GM18861 (cell line): ENCODE results near the gene ATR.
A peak's percentile ranks its signal among the peaks of the same experiment; 100 is the strongest.
"Not testable (repeated sequence)": the region's sequence is repeated elsewhere in the genome, so short reads cannot be mapped to it uniquely, and the experiment has no call there.

Experiments
- ATAC-seq: cut with Tn5 transposase; IDR thresholded peaks from one replicate; pipeline ENCODE4 v1.9.1; 2021; ENCODE audit not compliant: unreplicated experiment

ATR gene

DNA sequence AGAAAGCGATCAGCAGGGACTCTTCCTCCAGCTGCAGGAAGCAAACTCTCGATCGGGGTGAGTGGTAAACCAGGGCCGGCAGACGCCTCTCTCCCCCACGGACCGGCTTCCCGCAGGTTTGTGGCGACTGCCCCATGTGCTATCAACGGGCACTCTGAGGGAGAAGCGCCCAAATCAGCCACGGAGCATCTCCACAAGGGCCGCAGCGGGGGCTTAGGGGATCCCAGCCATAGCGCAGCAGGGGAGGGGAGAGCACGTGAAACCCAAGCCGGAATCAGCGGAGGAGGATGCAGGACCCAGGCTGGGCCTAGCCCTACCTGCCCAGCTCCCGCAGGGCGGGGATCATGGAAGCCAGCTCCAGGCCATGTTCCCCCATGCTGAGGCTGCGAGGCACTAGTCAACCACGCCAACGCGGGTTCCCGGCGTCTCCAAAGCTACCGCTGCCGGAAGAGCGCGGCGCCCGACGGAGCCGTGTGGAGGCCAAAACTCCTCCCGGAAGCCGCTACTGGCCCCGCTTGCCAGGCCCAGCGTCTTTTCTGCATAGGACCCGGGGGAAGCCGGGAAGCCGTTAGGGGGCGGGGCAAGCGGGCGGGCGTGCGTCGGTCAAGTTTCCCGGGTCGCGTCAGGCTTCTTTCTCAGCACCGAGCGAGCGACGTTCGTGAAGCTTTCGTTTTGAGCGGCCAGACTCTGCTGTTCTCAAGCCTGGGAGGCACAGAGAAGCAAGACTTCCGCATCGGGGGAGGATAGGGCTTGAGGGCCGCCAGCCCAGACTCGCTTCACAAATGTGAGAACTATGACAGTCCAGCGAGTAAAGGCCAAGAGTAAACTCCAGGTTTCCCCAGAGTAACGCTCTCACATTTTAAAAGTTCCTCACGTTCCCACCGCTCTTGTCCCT lies at the start of gene ATR:
Gene ATR (minus strand): TSS at position 405 of the 895 bp plus-strand sequence. CDS start 29 bp downstream, at position 376.
- ATAC-seq, result peak; percentile 86

- ATAC-seq, result no peak
Observed at GRCh38 chr3:142626971-142627370, 48.4 kb upstream of the ATR start.

GRCh38 chr3:142625153-142625440 lies 46.6 kb upstream of the ATR start:
- no peak for ATAC-seq

GRCh38 chr3:142624341-142625152 lies 46.0 kb upstream of the ATR start:
- no peak for ATAC-seq

DNA sequence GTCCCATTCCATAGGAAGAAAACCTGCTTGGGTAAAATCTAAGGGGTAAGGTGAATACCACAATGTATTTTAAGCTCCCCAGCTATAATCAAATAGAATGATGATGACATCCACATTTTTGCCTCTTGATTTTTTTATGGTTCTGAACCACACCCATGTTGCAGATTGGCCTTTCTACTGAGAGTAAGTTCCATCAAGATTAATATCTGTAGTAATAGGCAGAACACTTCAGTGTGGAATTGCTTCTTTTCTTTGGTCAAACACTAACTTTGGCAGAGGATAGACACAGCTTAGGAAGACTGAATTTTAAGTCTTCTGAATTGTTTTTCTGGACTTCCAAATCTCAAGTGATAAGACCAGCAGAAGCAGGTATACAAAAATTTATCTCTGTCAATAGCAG lies 44.7 kb upstream of the ATR start:
- ATAC-seq, result no peak

DNA sequence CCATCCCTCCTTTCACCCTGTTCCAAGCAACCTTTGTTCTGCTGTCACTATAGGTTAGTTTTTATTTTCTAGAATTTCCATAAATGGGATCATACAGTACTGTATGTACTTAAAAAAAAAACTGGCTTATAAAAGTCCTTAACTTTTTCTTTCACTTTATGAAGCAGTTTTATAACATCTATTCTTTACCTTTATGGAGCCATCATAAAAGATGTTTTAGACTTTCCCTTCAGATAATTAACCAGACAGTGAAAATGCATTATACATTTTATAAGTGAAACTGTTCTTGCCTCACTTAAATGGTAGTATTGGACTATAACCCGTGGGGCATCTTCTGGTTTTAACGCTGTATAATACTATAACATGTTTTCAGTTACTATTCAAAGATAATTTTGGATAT lies 43.9 kb upstream of the ATR start:
- no peak for ATAC-seq

DNA sequence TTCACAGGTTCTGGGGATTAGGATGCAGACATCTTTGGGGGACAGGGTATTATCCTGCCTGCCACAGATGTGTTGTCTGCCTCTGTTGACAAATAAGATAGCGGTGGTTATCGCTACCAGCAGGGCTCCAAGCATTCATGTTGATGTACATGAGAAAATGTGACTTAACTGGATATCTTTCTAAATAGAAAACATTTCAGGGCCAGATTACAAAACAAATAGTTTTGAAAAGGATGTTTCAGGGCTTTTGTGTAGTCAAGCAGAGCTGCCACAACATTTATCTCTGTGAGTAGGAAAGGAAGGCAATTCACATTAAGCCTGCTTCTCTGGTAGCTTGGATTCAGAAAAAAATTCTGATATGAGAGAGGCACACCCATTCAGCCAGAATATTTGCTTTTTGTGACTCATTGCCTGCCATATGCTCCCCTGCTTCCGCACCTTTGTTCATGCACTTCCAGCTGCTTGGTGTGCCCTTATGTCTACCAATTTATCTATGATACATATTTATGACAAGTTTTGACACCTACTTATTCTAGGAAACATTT lies 40.5 kb upstream of the ATR start:
- no peak for ATAC-seq

DNA sequence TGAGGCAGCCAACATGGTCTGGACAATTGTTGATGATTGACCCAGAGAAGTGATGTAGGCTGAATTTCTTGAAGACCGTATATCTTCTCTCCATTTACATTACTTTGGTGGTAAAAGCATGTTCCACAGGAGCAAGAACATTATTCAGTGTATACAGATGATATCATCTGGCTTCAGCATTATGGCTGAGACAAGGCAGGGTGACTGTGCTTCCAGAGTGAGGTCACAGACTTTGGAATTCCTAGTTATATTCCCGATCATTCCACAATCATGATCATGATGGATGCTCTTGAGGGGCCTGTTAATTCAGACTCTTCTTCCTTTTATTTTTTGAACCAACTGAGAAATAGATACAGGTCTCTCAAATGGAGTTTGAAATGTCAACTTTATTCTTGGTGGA lies 36.6 kb upstream of the ATR start:
- no peak for ATAC-seq

DNA sequence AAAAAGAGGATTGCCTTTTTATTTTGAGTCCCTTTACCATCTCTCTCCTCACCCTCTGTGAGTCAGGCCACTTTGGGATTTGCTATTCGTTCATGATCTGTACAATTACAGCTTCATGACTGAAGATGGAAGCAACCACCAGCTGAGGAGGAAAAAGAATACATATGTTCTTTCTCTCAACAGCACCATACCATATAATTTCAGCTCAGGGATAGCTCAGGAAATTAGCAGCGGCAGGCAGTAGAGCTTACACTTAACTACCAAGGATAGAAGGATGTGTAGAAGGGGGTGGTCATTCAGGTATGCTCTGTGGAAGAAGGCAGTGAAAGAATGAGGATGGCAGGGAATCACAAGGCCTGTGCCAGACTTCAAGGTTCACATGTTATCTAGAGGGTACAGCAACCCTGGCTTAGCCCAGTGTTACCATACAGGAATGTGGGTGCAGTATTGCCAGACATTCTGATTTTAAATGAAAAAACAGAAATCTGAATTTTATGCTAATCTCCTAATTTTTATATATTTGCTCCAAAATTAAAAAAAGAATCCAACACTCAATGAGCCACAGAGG lies 35.6 kb upstream of the ATR start:
- ATAC-seq, result no peak

DNA sequence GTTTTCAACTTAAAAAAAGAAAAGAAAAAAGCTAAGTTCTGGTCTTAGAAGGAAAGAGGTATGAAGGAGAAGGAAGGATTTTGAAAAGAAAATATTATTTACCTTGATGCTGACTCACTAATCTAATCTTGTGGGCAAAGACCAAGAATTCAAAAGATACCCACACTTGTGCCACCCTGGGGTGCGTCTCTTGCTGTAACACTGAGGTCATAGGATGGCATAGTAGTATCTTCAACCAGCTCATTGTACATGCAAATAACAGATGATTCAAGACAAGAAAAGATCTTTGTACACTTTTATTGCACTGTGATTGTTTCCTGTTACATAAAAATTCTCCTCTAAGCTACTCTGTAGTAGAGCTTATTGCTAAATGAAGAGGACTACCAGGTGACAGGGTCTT lies 35.0 kb upstream of the ATR start:
- no peak for ATAC-seq

- ATAC-seq, result no peak
Observed at GRCh38 chr3:142611206-142611605, 32.7 kb upstream of the ATR start.

GRCh38 chr3:142609136-142609535 lies 30.6 kb upstream of the ATR start:
- ATAC-seq, result no peak

DNA sequence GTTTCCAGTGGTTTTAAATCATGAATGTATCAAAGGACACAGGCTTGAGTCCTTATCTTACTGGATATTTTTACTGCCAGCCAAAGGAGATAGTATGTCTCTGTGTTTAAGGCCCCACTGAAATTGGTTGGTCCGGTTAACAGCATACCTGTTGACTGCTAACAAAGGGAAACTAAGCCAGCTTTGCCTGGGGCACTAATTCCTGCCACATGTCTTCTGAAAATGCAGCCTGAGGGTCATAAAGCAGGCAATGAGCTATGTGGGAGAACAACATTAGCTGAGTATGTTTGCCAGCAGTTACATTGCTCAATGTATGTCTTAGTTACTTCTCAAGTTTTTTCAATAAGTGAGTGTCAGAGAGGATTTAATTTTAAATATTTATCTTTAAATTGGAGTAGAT lies 30.1 kb upstream of the ATR start:
- no peak for ATAC-seq

- ATAC-seq, result peak; percentile 83
Observed at GRCh38 chr3:142604940-142605339, 26.4 kb upstream of the ATR start.

DNA sequence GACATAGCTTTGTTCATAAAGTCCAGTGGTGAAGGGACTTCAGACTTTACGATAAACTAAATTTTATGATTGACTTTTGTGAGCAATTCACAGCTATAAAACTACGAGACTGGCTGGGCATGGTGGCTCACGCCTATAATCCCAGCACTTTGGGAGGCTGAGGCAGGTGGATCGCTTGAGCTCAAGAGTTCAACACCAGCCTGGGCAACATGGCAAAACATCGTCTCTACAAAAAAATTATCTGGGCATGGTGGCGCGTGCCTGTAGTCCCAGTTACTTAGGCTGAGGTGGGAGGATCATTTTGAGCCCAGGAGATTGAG lies 24.8 kb upstream of the ATR start:
- ATAC-seq, result not testable (repeated sequence)

GRCh38 chr3:142602619-142603385 lies 24.3 kb upstream of the ATR start:
- no peak for ATAC-seq

- no peak for ATAC-seq
Observed at GRCh38 chr3:142601713-142602112, 23.2 kb upstream of the ATR start.

DNA sequence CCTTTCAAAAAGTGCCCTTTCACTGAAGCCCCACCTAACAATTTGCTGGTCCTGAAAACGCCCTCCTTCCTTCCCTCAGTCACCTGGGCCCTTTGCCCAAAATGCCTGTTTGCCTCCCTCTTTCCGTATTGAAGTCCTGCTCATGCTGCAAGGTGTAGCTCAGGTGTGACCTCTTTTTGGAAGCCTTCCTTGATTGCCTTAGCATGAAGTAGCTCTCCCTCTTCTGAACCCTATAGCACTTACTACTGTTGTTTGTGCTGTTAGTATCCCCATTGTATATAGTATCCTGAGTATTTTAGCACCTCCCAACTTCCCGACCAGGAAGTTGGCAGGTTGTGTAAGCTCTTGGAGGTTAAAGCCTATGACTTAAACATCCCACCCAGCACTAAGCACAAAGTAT lies 19.4 kb upstream of the ATR start:
- ATAC-seq, result no peak

DNA sequence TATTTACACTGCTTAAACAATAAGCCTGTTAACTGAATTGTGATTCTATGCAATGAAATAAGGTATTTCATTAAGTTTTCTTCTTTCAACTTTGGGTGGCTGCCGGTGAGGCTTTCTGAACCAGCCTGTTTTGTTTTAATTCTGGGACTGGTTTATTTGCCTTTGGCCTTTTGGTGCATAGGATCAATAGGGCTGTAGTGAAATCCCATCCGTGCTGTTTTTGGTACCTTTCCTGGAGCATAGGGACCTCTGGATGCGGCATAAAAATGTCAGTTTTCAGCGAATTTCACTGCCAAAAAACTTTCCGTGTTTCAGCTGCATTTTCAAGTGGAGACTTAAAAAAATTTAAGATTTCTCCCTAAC lies 18.2 kb upstream of the ATR start:
- ATAC-seq, result no peak

GRCh38 chr3:142595951-142596725 lies 17.6 kb upstream of the ATR start, which contains the start of gene PLS1:
Gene PLS1, plus strand, starts transcription at chr3:142596393. Its CDS starts 67,845 bp downstream, at chr3:142664238.
- peak; percentile 78 for ATAC-seq
